ENCODE measurements around the gene RNF215. TPM values are rescaled to one million over a fixed set of nuclear protein-coding genes. Genes with fewer than 3 reads are reported as not detected.

The RNF215 gene
- total RNA-seq, 2 experiments from 2014 or later, result 4.6 to 4.9 TPM

DNA sequence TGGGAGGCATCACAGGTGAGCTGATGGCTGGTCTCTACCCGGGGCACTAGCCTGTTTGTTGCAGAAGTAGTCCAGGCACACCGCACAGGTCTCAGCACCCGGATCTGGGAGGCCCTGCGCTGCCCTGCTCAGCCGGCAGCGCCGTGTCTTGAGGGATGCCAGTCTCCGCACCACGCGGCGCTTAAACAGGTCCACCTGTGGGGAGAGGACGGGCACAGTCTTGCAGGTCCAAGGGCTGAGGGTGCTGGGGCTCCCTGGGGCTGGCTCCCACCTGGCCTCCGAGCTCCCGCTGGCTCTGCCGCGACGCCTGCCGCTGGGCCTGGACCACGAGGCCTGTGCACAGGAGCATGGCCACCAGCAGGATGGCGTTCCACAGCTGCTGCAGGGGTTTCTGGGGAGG, 7.2 kb downstream of the RNF215 start:
- H3K9me3 Mint-ChIP-seq, result no peaks in the 10 kb centered on the region
- ChIA-PET POLR2A (no interaction called here), CTCF (no interaction called here)

DNA sequence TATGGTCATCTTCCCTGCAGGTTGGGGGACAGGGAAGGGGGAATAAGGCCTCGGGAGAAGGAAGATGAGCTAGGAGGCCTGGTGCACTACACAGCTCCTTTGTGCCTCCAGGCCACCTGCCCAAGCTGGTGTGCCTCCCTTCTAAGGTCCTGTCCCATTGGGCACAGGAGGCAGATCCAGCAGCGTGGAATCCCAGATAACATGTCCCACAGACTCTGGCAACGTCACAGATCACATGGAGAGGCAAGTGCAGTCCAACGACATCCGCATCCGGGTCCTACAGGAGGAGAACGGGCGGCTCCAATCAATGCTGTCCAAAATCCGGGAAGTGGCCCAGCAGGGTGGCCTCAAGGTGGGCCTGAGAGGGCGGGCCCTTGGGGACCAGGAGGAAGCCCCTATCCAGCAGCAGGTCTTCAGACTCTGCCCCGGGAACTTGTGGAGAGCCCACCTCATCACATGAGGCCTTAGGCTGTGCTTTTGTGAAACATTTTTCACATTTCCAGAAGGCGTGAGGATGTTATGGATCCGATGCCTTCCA, 11.8 kb downstream of the RNF215 start:
- no peaks in the 10 kb centered on the region for H3K36me3 ChIP-seq (ENCODE audit: insufficient read depth, low read length)
- Mint-ChIP-seq H3K27ac (no peak overlapping the region), H3K9me3 (no peaks in the 10 kb centered on the region), H3K36me3 (ENCODE audit: low read depth) (no peaks in the 10 kb centered on the region), H3K27me3 (no peaks in the 10 kb centered on the region), H3K4me3 (no peak overlapping the region), H3K4me1 (ENCODE audit: low read depth) (no peaks in the 10 kb centered on the region)
- no peak overlapping the region for H3K27ac ChIP-seq (ENCODE audit: low read depth in 1 of 2, low read length in 2 of 2)
- no peaks in the 10 kb centered on the region for H3K4me1 ChIP-seq (ENCODE audit: insufficient read depth, low read length)
- no peak overlapping the region for H3K4me3 ChIP-seq (ENCODE audit: low read length)
- ATAC-seq (ENCODE audit: poor library complexity), result no peak
- no peak for DNase-seq
- ChIA-PET POLR2A (no interaction called here), CTCF (interaction anchor here (0.7 to 1.0 kb wide), 2 partner anchors 12 to 87 kb away, joined by 3 to 5 read pairs; no protein-coding TSS in a partner anchor)
- no peaks in the 10 kb centered on the region for H3K27me3 ChIP-seq (ENCODE audit: control insufficient read depth in 1 of 2, insufficient read depth in 2 of 2, low read length in 2 of 2)
- TF ChIP-seq, protein P1, sequence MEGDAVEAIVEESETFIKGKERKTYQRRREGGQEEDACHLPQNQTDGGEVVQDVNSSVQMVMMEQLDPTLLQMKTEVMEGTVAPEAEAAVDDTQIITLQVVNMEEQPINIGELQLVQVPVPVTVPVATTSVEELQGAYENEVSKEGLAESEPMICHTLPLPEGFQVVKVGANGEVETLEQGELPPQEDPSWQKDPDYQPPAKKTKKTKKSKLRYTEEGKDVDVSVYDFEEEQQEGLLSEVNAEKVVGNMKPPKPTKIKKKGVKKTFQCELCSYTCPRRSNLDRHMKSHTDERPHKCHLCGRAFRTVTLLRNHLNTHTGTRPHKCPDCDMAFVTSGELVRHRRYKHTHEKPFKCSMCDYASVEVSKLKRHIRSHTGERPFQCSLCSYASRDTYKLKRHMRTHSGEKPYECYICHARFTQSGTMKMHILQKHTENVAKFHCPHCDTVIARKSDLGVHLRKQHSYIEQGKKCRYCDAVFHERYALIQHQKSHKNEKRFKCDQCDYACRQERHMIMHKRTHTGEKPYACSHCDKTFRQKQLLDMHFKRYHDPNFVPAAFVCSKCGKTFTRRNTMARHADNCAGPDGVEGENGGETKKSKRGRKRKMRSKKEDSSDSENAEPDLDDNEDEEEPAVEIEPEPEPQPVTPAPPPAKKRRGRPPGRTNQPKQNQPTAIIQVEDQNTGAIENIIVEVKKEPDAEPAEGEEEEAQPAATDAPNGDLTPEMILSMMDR (IDR thresholded peaks at IDR 0.05), result no peak
- intact Hi-C loops (cut with DNase I, micrococcal nuclease), result no loop called here
- H3K9me3 ChIP-seq (ENCODE audit: control insufficient read depth in 1 of 2, insufficient read depth in 1 of 2, low read length in 2 of 2), result no peaks in the 10 kb centered on the region

More for the DNA sequence above, 7.2 kb downstream of the RNF215 start:
- Histone ChIP-seq H3K27me3 (ENCODE audit: control insufficient read depth in 1 of 2, insufficient read depth in 2 of 2, low read length in 2 of 2) (no peaks in the 10 kb centered on the region), H3K4me3 (ENCODE audit: low read length) (no peak overlapping the region), H3K9me3 (ENCODE audit: control insufficient read depth in 1 of 2, insufficient read depth in 1 of 2, low read length in 2 of 2) (no peaks in the 10 kb centered on the region), H3K27ac (ENCODE audit: low read depth in 1 of 2, low read length in 2 of 2) (no peak overlapping the region), H3K36me3 (ENCODE audit: insufficient read depth, low read length) (no peaks in the 10 kb centered on the region), H3K4me1 (ENCODE audit: insufficient read depth, low read length) (no peaks in the 10 kb centered on the region)
- Mint-ChIP-seq H3K4me1 (ENCODE audit: low read depth) (no peaks in the 10 kb centered on the region), H3K27me3 (no peaks in the 10 kb centered on the region), H3K36me3 (ENCODE audit: low read depth) (no peaks in the 10 kb centered on the region), H3K27ac (no peak overlapping the region), H3K4me3 (no peak overlapping the region)
- TF ChIP-seq, protein P1 (IDR thresholded peaks at IDR 0.05), result no peak
- DNase-seq (no peak), ATAC-seq (ENCODE audit: poor library complexity) (no peak)
- intact Hi-C loops (cut with DNase I, micrococcal nuclease), result no loop called here

DNA sequence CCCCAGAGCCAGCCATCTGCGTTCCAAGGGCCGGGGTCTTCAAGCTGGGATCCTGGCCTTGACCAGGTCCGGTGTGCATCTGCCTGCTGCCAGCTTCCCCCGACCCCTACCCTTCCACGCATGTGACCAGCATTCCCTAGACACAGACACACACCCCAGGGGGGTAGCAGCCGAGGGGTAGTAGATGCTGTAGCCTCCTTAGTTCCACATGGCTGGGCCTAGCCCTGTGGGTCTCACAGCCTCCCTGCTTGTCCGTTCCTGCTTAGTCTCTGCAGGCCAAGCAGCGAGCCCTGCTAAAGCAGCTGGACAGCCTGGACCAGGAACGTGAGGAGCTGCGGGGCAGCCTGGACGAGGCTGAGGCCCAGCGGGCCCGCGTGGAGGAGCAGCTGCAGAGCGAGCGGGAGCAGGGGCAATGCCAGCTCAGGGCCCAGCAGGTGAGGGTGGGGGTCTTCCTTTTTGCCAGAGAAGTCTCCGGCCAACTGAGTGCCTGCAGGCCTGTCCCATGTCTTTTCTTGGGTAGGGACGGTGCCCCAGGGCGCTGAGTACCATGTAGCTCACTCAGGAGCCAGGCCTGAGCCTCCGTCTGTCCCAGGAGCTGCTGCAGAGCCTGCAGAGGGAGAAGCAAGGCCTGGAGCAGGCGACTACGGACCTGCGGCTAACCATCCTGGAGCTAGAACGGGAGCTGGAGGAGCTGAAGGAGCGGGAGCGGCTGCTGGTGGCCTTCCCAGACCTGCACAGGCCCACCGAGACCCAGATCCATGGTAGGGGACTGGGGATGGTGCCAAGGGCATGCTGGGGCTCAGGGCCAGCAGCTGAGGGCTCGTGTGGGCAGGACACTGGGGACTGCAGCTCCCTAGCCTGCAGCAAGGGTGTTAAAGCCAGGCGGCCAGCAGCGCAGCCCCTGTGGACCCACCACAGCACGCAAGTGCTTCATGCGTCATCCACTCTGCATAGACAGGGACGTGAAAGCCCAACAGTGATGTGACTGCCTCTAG, 13.6 kb downstream of the RNF215 start:
- H3K36me3 Mint-ChIP-seq (ENCODE audit: low read depth), result no peaks in the 10 kb centered on the region
- H3K9me3 Mint-ChIP-seq, result no peaks in the 10 kb centered on the region
- Histone ChIP-seq H3K9me3 (ENCODE audit: control insufficient read depth in 1 of 2, insufficient read depth in 1 of 2, low read length in 2 of 2) (no peaks in the 10 kb centered on the region), H3K4me3 (ENCODE audit: low read length) (no peak overlapping the region), H3K36me3 (ENCODE audit: insufficient read depth, low read length) (no peaks in the 10 kb centered on the region), H3K27me3 (ENCODE audit: control insufficient read depth in 1 of 2, insufficient read depth in 2 of 2, low read length in 2 of 2) (no peaks in the 10 kb centered on the region), H3K27ac (ENCODE audit: low read depth in 1 of 2, low read length in 2 of 2) (no peak overlapping the region), H3K4me1 (ENCODE audit: insufficient read depth, low read length) (no peaks in the 10 kb centered on the region)
- ChIA-PET POLR2A (no interaction called here), CTCF (no interaction called here)
- no peaks in the 10 kb centered on the region for H3K4me1 Mint-ChIP-seq (ENCODE audit: low read depth)
- TF ChIP-seq, protein P1 (IDR thresholded peaks at IDR 0.05), result no peak
- H3K27ac Mint-ChIP-seq, result no peak overlapping the region
- intact Hi-C loops (cut with DNase I, micrococcal nuclease), result no loop called here
- ATAC-seq (ENCODE audit: poor library complexity), result no peak
- no peak overlapping the region for H3K4me3 Mint-ChIP-seq
- DNase-seq, result no peak
- H3K27me3 Mint-ChIP-seq, result no peaks in the 10 kb centered on the region

Data from CD4-positive, alpha-beta T cell (primary cell).